GM12801 (cell line): Measurements from ENCODE around the gene ROBO2.

ENCODE experiments used
- TF ChIP-seq, protein P1 (sequence below): IDR thresholded peaks from one replicate; pipeline ENCODE4 v1.5.1; 2011; ENCODE audit warnings: control low read depth; ENCODE audit not compliant: insufficient read length; ENCODE audit errors: extremely low read depth

The ROBO2 gene

DNA sequence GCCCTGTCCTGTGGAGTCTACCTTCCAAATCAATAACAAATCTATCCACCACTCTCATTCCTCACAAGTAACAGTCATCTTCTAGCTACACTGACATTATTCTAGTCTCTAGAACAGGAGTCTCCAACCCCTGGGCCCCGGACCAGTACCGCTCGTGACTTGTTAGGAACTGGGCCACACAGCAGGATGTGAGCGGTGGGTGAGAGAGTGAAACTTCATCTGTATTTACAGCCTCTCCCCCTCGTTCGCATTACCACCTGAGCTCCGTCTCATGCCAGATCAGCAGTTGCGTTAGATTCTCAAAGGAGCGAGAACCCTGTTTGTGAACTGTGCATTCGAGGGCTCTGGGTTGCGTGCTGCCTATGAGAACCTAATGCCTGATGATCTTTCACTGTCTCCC, 31.9 kb downstream of the ROBO2 start:
- TF ChIP-seq, protein P1, sequence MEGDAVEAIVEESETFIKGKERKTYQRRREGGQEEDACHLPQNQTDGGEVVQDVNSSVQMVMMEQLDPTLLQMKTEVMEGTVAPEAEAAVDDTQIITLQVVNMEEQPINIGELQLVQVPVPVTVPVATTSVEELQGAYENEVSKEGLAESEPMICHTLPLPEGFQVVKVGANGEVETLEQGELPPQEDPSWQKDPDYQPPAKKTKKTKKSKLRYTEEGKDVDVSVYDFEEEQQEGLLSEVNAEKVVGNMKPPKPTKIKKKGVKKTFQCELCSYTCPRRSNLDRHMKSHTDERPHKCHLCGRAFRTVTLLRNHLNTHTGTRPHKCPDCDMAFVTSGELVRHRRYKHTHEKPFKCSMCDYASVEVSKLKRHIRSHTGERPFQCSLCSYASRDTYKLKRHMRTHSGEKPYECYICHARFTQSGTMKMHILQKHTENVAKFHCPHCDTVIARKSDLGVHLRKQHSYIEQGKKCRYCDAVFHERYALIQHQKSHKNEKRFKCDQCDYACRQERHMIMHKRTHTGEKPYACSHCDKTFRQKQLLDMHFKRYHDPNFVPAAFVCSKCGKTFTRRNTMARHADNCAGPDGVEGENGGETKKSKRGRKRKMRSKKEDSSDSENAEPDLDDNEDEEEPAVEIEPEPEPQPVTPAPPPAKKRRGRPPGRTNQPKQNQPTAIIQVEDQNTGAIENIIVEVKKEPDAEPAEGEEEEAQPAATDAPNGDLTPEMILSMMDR = no peak

DNA sequence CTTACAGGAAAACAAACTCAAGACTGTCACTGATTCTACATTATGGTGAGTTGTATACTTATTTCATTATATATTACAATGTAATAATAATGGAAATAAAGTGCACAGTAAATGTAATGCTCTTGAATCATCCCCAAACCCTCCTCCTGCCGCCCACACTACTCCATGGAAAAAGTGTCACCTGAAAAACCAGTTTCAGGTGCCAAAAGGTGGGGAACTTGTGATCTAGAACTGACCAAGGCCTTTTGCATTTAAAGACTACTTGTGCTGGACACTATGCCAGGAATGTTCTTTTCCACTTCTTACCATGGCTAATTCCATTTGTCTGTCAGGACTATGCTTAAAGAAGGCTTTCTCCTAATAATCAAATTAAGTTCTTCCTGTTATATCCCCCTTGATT, 32.3 kb downstream of the ROBO2 start:
- TF ChIP-seq, protein P1 = no peak

DNA sequence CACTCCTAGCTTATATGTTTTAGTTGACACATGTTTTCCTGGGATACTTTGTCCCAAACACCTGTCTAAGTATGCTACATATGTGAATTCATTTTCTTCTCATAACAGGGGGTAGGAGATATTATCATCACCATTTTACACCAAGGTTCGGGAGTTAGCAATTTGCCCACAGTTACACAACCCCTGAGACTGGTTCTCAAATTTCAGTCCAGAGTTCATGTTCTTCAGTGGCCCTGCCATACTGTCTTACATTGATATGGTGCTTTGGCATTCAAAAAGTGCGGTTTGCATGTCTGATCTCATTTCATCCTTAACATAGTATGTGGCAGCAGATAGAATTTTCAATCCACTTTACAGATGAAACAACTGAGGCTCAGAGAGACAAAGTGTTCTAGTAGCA, 38.4 kb downstream of the ROBO2 start:
- TF ChIP-seq, protein P1 = no peak

DNA sequence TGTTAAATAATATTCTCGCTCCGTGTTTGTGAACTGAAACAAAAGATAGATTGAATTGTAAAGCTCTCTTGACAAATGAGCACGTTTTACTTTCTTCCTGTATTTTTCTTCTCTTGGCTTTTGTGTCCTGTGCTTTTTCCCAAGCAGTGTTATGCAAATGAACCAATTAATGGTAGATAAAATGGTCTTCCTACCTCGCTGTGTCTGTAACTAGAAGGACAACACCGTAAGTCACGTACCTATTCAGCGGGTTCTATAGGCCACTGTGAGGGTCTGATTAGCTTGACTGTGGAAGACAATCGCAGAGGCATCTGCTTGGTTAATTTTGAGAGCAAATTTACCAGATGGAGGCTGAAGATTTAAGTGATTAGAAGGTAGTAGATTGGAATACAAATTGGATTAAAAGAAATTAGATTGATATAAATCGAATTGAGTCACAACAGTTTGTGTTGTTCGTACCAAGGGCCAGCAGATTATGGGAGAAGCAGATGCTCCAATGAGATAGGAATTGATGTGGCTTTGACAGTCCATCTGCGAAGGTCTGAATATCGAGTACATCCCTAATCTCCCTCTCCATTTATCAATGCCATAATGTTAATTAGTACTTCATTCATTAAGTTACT, 40.2 kb downstream of the ROBO2 start:
- TF ChIP-seq, protein P1 = no peak

DNA sequence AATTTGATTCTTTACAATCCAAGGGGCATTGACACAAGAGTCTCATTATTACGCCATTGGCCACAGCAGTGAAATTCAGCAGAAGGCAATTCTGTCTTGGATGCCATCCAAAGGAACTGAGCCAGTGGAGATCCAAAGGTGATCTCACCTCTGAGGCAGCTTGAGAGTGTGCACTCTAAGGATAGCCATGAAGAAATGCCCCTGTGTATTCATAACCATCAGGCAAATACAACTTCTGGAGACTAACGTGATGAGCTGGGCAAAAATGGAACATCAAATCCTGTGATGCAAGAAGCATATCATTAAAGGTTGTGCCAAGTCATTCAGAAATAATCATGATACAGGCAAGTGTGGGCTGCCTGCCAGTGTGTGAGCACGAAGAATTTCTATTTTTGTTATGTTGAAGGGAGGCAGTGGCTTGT, 41.4 kb downstream of the ROBO2 start:
- TF ChIP-seq, protein P1 = no peak

DNA sequence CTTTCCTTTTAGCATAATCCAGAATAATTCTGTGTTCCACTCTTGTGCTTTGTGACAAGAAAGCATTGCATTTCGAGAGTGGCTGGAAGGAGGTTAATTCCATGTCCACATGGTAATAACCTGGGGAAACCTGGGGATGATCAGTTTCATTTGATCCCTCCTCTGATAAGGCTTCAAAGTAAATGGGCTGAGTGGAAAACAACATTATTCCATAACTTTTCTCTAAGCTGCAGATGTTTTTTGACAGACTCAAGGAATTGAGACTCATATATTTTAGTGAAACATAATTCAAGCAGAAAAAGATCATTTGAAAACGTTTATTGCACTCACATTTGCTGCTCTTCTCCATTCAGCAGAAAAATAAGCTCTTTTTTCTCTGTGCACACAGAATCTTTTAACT, 44.6 kb downstream of the ROBO2 start:
- TF ChIP-seq, protein P1 = no peak

DNA sequence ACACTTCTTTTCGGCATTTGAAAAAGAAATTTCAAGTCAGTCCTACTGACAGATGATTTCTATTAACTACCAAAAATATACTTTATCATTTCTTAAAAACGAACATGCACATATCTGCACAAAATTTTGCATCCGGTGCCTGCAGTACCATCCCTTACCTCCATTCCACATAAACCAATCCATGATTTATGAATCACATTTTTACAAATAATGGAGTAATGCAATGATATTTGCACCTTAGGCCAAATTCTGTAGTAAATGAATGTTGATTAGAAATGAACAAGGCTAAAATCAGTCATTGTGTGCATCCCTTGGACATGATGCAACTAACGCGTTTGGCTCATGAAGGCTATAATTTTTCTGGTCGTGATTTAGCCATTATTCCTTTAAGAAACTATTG, 46.5 kb downstream of the ROBO2 start:
- TF ChIP-seq, protein P1 = no peak
